ENCODE results near the gene CNTNAP2.

The CNTNAP2 gene

GRCh38 chr7:148367731-148368475, 2251.3 kb downstream of the CNTNAP2 start:
- H3K4me3 ChIP-seq (ENCODE audit: low read depth, low read length) = no peak overlapping the region
- DNase-seq (ENCODE audit: low read depth) = no peak

GRCh38 chr7:148368562-148368961, 2252.0 kb downstream of the CNTNAP2 start:
- H3K4me3 ChIP-seq (ENCODE audit: low read depth, low read length) = no peak overlapping the region
- no peak for DNase-seq (ENCODE audit: low read depth)

GRCh38 chr7:148371280-148371937, 2254.8 kb downstream of the CNTNAP2 start:
- no peak for DNase-seq (ENCODE audit: low read depth)
- H3K4me3 ChIP-seq (ENCODE audit: low read depth, low read length) = no peak overlapping the region

- no peak overlapping the region for H3K4me3 ChIP-seq (ENCODE audit: low read depth, low read length)
- DNase-seq (ENCODE audit: low read depth) = no peak
Measured at GRCh38 chr7:148374396-148375259, 2258.0 kb downstream of the CNTNAP2 start.

- H3K4me3 ChIP-seq (ENCODE audit: low read depth, low read length) = no peak overlapping the region
- DNase-seq (ENCODE audit: low read depth) = no peak
Measured at GRCh38 chr7:148379677-148380076, 2263.1 kb downstream of the CNTNAP2 start.

- DNase-seq (ENCODE audit: low read depth) = no peak
- H3K4me3 ChIP-seq (ENCODE audit: low read depth, low read length) = no peak overlapping the region
Measured at GRCh38 chr7:148380596-148381419, 2264.2 kb downstream of the CNTNAP2 start.

- no peak for DNase-seq (ENCODE audit: low read depth)
- no peak overlapping the region for H3K4me3 ChIP-seq (ENCODE audit: low read depth, low read length)
Measured at GRCh38 chr7:148382596-148382995, 2266.0 kb downstream of the CNTNAP2 start.

GRCh38 chr7:148383651-148384050, 2267.1 kb downstream of the CNTNAP2 start:
- DNase-seq (ENCODE audit: low read depth) = no peak
- H3K4me3 ChIP-seq (ENCODE audit: low read depth, low read length) = no peak overlapping the region

- no peak overlapping the region for H3K4me3 ChIP-seq (ENCODE audit: low read depth, low read length)
- DNase-seq (ENCODE audit: low read depth) = no peak
Measured at GRCh38 chr7:148385009-148385682, 2268.5 kb downstream of the CNTNAP2 start.

- no peak for DNase-seq (ENCODE audit: low read depth)
- H3K4me3 ChIP-seq (ENCODE audit: low read depth, low read length) = no peak overlapping the region
Measured at GRCh38 chr7:148390381-148390780, 2273.8 kb downstream of the CNTNAP2 start.

GRCh38 chr7:148391591-148391990, 2275.0 kb downstream of the CNTNAP2 start:
- H3K4me3 ChIP-seq (ENCODE audit: low read depth, low read length) = no peak overlapping the region
- no peak for DNase-seq (ENCODE audit: low read depth)

GRCh38 chr7:148394582-148394981, 2278.0 kb downstream of the CNTNAP2 start:
- no peak for DNase-seq (ENCODE audit: low read depth)
- H3K4me3 ChIP-seq (ENCODE audit: low read depth, low read length) = no peak overlapping the region

- no peak overlapping the region for H3K4me3 ChIP-seq (ENCODE audit: low read depth, low read length)
- no peak for DNase-seq (ENCODE audit: low read depth)
Measured at GRCh38 chr7:148395352-148395811, 2278.8 kb downstream of the CNTNAP2 start.

GRCh38 chr7:148395990-148396716, 2279.6 kb downstream of the CNTNAP2 start:
- DNase-seq (ENCODE audit: low read depth) = no peak
- no peak overlapping the region for H3K4me3 ChIP-seq (ENCODE audit: low read depth, low read length)

GRCh38 chr7:148397056-148397455, 2280.5 kb downstream of the CNTNAP2 start:
- no peak for DNase-seq (ENCODE audit: low read depth)
- H3K4me3 ChIP-seq (ENCODE audit: low read depth, low read length) = no peak overlapping the region

- no peak for DNase-seq (ENCODE audit: low read depth)
- H3K4me3 ChIP-seq (ENCODE audit: low read depth, low read length) = no peak overlapping the region
Measured at GRCh38 chr7:148397551-148397950, 2280.9 kb downstream of the CNTNAP2 start.

- H3K4me3 ChIP-seq (ENCODE audit: low read depth, low read length) = no peak overlapping the region
- DNase-seq (ENCODE audit: low read depth) = no peak
Measured at GRCh38 chr7:148397985-148398384, 2281.4 kb downstream of the CNTNAP2 start.

GRCh38 chr7:148398844-148399365, 2282.3 kb downstream of the CNTNAP2 start:
- H3K4me3 ChIP-seq (ENCODE audit: low read depth, low read length) = no peak overlapping the region
- no peak for DNase-seq (ENCODE audit: low read depth)

Measured in skeletal muscle cell (primary cell).